Articular chondrocyte of knee joint (primary cell): ENCODE results near the gene PCDH7. TPM values are rescaled to one million over a fixed set of nuclear protein-coding genes. Genes with fewer than 3 reads are reported as not detected.

Experiments
- total RNA-seq: library from RNA; depleted of rRNA; stranded (reverse); fragments of >200 nt; gene quantifications from 2 replicates; pipeline ENCODE4 v1.2.3, GENCODE V29; 2012

Gene PCDH7, protein sequence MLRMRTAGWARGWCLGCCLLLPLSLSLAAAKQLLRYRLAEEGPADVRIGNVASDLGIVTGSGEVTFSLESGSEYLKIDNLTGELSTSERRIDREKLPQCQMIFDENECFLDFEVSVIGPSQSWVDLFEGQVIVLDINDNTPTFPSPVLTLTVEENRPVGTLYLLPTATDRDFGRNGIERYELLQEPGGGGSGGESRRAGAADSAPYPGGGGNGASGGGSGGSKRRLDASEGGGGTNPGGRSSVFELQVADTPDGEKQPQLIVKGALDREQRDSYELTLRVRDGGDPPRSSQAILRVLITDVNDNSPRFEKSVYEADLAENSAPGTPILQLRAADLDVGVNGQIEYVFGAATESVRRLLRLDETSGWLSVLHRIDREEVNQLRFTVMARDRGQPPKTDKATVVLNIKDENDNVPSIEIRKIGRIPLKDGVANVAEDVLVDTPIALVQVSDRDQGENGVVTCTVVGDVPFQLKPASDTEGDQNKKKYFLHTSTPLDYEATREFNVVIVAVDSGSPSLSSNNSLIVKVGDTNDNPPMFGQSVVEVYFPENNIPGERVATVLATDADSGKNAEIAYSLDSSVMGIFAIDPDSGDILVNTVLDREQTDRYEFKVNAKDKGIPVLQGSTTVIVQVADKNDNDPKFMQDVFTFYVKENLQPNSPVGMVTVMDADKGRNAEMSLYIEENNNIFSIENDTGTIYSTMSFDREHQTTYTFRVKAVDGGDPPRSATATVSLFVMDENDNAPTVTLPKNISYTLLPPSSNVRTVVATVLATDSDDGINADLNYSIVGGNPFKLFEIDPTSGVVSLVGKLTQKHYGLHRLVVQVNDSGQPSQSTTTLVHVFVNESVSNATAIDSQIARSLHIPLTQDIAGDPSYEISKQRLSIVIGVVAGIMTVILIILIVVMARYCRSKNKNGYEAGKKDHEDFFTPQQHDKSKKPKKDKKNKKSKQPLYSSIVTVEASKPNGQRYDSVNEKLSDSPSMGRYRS (N-terminal part only)
- 0.97 TPM in 1 of 2 replicates, not detected in the other for total RNA-seq

DNA sequence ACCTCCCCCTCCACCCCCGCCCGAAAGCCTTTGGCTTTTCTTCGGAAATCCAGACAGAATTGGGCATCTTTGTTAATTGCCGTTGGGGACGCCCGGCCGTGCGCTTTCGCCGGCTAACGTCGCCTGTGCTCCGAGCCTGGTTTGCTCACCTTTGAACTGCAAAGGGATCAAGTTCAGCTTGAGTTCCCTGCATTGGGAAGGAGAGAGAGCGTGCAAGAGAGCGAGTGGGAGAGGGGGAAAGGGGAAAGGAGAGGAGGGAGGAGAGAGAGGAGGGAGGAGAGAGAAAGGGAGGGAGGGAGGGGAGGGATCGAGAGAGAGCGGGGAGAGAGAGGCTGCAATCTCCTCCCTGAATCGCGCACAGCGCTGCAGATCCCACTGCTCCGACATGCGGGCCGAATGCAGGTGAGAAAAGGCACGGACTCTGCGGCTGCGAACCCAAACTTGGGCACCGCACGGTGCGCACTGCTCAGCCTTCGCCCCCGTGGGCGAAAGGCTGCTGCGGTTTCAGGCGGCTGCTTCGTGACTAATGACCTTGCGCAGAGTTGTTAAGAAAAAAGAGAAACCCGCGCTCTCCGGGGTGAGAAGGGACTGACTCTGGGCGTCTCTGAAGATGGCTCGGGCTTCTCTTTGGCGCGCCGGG lies at the start of gene PCDH7:
TSS of gene PCDH7 (plus strand) at position 349 of the 640 bp plus-strand sequence. CDS start 1,054 bp downstream, outside the sequence.

